HG03039 (cell line): ENCODE measurements around the gene NDUFV1.
"Not testable (repeated sequence)": the region's sequence is repeated elsewhere in the genome, so short reads cannot be mapped to it uniquely, and the experiment has no call there.

Experiments used
- ATAC-seq: cut with Tn5 transposase; IDR thresholded peaks from one replicate; pipeline ENCODE4 v1.9.1; 2021; ENCODE audit warnings: mild to moderate bottlenecking, moderate library complexity; ENCODE audit not compliant: unreplicated experiment

NDUFV1 gene

GRCh38 chr11:67585911-67586310 lies 20.8 kb upstream of the NDUFV1 start:
- no peak for ATAC-seq

GRCh38 chr11:67586568-67587250 lies 20.0 kb upstream of the NDUFV1 start:
- no peak for ATAC-seq

GRCh38 chr11:67588136-67588503 lies 18.6 kb upstream of the NDUFV1 start:
- no peak for ATAC-seq

DNA sequence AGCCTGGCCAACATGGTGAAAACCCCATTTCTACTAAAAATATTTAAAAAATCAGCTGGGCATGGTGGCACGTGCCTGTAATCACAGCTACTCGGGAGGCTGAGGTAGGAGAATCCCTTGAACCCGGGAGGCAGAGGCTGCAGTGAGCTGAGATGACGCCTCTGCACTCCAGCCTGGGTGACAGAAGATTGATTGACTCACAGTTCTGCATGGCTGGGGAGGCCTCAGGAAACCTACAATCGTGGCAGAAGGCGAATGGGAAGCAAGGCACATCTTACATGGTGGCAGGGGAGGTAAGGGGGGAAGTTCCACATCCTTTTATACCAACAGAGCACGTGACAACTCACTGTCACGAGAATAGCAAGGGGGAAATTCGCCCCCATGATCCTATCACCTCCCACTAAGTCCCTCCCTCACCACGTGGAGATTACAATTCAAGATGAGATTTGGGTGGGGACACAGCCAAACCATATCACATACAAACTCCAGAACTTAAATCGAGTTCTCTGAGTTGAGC lies 17.8 kb upstream of the NDUFV1 start:
- not testable (repeated sequence) for ATAC-seq

- ATAC-seq = no peak
Measured at GRCh38 chr11:67592880-67593564, 13.7 kb upstream of the NDUFV1 start.

- ATAC-seq = no peak
Measured at GRCh38 chr11:67593565-67593905, 13.2 kb upstream of the NDUFV1 start.

DNA sequence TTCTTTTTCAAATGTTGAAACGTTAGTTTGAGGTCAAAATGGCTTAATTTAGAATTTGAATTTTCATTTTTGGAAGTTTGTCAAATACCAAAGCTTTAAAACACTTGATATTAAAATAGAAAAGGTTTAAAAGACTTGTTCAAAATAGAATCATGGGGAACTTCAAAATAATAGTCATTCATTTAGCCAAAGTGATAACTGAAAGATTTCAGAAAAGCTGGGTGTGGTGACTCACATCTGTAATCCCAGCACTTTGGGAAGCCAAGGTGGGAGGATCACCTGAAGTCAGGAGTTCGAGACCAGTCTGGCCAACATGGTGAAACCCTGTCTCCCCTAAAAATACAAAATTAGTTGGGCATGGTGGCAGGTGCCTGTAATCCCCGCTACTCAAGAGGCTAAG lies 12.3 kb upstream of the NDUFV1 start:
- ATAC-seq = no peak

DNA sequence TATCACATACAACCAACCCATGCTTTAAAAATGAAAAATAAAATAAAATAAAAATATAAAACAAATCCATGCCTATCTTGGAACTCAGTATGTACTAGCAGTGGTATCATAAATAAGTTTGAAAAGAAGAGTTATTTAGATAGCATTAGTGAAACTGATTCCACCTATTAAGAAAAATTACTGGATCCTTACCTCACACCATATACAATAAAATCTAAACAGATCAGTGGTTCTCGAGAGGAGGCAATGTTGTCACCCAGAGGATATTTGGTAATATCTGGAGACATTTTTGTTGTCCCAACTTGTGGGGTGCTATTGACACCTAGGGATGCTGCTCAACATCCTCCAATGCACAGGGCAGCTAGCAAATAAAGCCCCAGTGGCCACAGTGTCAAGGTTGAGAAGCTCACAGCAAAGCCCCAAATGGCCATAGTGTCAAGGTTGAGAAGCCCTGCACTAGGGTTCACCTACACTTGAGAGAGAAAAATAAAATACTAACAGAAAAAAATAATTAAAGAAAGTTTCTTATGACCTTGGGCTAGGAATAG lies 9.9 kb upstream of the NDUFV1 start:
- no peak for ATAC-seq

GRCh38 chr11:67597458-67597857 lies 9.3 kb upstream of the NDUFV1 start:
- ATAC-seq = not testable (repeated sequence)

- ATAC-seq = not testable (repeated sequence)
Measured at GRCh38 chr11:67597963-67598362, 8.8 kb upstream of the NDUFV1 start.

DNA sequence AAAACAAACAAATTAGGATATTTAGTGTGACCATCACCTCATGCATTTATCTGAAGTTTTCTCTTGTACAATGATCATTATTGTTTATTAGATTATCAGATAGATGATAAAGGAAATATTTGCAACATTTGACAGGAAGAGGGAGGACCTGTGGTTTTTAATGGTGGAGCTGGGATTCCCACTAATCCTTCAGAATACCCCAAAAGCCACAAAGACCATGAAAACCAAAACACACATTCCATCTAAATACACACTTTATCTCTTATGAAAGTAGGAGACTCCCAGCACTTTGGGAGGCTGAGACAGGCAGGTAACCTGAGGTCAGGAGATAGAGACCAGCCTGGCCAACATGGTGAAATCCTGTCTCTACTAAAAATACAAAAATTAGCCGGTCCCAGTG lies 7.6 kb upstream of the NDUFV1 start:
- ATAC-seq = no peak

DNA sequence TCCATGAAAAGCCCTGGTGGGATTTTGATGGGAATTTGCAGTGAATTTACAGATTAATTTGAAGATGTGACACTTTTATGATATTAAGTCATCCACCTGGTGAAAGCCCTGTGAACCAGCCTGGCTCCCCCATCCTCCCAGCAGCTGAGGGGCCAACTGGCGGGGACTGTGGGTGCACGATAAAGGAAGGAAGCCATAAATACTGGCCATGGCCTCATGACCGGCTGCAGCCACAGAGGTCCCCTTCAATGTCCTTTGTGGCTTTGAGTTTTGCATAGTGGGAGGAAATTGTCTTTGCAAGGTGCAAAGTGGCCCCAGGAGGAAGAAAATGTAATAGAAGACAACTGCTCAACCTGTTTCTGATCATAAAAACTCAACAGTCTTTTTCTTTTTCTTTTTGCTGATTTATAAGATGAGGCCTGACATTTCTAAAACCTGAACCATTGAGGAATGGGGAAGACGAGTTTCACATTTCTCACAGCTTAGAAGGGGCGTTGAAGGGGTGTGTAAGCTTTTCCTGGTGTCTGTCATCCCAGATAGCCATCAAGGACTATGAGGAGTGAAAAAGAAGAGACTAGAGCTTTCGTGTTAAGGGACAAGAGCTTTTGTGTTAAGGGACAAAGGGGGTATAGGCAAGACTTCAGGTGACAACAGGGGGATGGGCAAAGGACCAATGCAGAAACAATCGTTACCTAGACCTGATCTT lies 6.3 kb upstream of the NDUFV1 start:
- ATAC-seq = no peak

- no peak for ATAC-seq
Measured at GRCh38 chr11:67601098-67601497, 5.6 kb upstream of the NDUFV1 start.

GRCh38 chr11:67604119-67604518 lies 2.6 kb upstream of the NDUFV1 start:
- ATAC-seq = not testable (repeated sequence)

GRCh38 chr11:67604815-67605214 lies 1.9 kb upstream of the NDUFV1 start:
- ATAC-seq = no peak

DNA sequence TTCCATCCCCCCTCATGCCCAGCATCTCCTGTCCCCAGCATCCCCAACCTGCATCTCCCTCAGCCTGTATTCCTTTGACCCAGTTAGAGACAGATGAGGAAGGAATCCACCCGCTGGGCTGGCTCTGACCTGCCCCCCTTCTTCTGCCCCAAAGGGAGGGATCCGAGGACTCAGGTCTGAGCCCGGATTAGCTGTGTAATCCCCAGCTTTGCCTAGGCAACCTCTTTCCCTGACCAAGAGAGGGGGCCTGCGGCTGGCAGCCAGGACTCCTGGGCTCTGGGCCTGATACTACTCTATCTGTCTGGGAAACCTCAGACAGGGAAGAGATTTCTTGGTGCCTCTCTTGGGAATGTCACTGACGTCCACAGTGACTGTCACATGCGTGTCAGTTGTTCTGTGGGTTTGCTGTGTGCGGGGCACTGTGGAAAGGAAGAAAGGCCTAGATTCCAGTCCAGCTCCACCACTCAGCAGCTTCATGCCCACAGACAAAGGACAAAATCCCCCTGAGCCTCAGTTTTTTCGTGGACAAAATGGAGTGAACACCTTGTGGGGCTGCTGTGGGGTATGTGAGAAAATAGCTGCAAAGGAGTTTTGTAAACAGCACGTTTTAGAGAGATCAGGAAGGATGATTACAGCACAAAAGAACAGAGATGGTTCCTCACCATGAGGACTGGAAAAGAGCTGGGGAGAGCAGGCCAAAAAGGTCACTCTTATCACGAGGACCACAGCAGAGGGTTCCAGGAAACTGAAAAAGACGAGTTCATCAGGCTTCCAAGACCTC lies 1.3 kb upstream of the NDUFV1 start:
- ATAC-seq = no peak

GRCh38 chr11:67606093-67606491 lies 644 bp upstream of the NDUFV1 start:
- no peak for ATAC-seq

GRCh38 chr11:67607507-67607906 lies 771 bp downstream of the NDUFV1 start:
- ATAC-seq = no peak

DNA sequence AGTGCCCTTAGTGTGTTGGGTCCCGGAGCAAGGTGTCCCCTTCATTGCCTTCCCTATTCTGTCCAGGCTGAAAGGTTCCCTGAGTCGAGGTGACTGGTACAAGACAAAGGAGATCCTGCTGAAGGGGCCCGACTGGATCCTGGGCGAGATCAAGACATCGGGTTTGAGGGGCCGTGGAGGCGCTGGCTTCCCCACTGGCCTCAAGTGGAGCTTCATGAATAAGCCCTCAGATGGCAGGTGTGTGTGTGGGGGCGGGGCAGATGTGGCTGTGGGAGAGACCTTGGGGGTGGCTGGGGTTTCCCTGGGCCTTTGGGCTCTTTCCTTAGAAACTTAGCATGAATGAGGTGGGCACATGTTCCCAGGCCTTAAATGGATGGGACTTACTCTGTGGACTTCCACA lies 1.8 kb downstream of the NDUFV1 start:
- no peak for ATAC-seq

GRCh38 chr11:67609316-67609715 lies 2.6 kb downstream of the NDUFV1 start:
- no peak for ATAC-seq

GRCh38 chr11:67610302-67610868 lies 3.6 kb downstream of the NDUFV1 start:
- ATAC-seq = no peak
